ENCODE measurements around the gene TUBA1B.

The TUBA1B gene

GRCh38 chr12:49126852-49127763, 4.1 kb downstream of the TUBA1B start:
- DNase-seq (ENCODE audit: low spot score): no peak

- no peak for DNase-seq (ENCODE audit: low spot score)
These were observed 10.0 kb downstream of the TUBA1B start for GRCh38 chr12:49121047-49121696.

- no peak for DNase-seq (ENCODE audit: low spot score)
These were observed 20.0 kb downstream of the TUBA1B start for GRCh38 chr12:49111206-49111605.

GRCh38 chr12:49110464-49111155, 20.6 kb downstream of the TUBA1B start, which contains the start of gene LMBR1L:
Gene LMBR1L (minus strand): TSS chr12:49110847. CDS start chr12:49110555, 292 bp downstream.
- peak; percentile 99 for DNase-seq (ENCODE audit: low spot score)

GRCh38 chr12:49109641-49110463, 21.3 kb downstream of the TUBA1B start:
- DNase-seq (ENCODE audit: low spot score): no peak

- DNase-seq (ENCODE audit: low spot score): no peak
These were observed 22.2 kb downstream of the TUBA1B start for GRCh38 chr12:49108958-49109404.

GRCh38 chr12:49105504-49106084, 25.6 kb downstream of the TUBA1B start:
- DNase-seq (ENCODE audit: low spot score): no peak

- no peak for DNase-seq (ENCODE audit: low spot score)
These were observed 26.4 kb downstream of the TUBA1B start for GRCh38 chr12:49104822-49105221.

GRCh38 chr12:49100380-49100779, 30.8 kb downstream of the TUBA1B start:
- no peak for DNase-seq (ENCODE audit: low spot score)

- DNase-seq (ENCODE audit: low spot score): no peak
These were observed 32.5 kb downstream of the TUBA1B start for GRCh38 chr12:49098703-49099102.

- DNase-seq (ENCODE audit: low spot score): peak; percentile 72
These were observed 33.2 kb downstream of the TUBA1B start for GRCh38 chr12:49098035-49098451.

GRCh38 chr12:49097381-49097780, 33.8 kb downstream of the TUBA1B start:
- no peak for DNase-seq (ENCODE audit: low spot score)

GRCh38 chr12:49094975-49095365, 36.2 kb downstream of the TUBA1B start:
- no peak for DNase-seq (ENCODE audit: low spot score)

- DNase-seq (ENCODE audit: low spot score): no peak
These were observed 36.8 kb downstream of the TUBA1B start, which contains the start of gene DHH for GRCh38 chr12:49094160-49094974. Gene DHH (minus strand): TSS chr12:49094801. CDS start chr12:49094512, 289 bp downstream.

- no peak for DNase-seq (ENCODE audit: low spot score)
These were observed 37.4 kb downstream of the TUBA1B start for GRCh38 chr12:49093792-49094159.

GRCh38 chr12:49092816-49093406, 38.3 kb downstream of the TUBA1B start:
- no peak for DNase-seq (ENCODE audit: low spot score)

- peak; percentile 57 for DNase-seq (ENCODE audit: low spot score)
These were observed 38.9 kb downstream of the TUBA1B start for GRCh38 chr12:49092086-49092815.

GRCh38 chr12:49091836-49092085, 39.4 kb downstream of the TUBA1B start:
- DNase-seq (ENCODE audit: low spot score): no peak

- DNase-seq (ENCODE audit: low spot score): no peak
These were observed 39.9 kb downstream of the TUBA1B start for GRCh38 chr12:49091056-49091835.

Measured in CD4-positive, alpha-beta T cell treated with Interleukin-2 at 100 ng/mL for 4 hours (primary cell).